IPS-NIHi7 (cell line): ENCODE results near the gene CAPG.

Experiments
- DNase-seq: peaks from one replicate; pipeline ENCODE4 v3.0.0; 2012; ENCODE audit warnings: mixed read lengths; ENCODE audit errors: extremely low spot score

CAPG gene

GRCh38 chr2:85438201-85439024 lies 28.2 kb upstream of the CAPG start:
- no peak for DNase-seq

GRCh38 chr2:85437488-85438200 lies 27.5 kb upstream of the CAPG start:
- peak; percentile 80 for DNase-seq

- no peak for DNase-seq
Measured at GRCh38 chr2:85436836-85437487, 26.8 kb upstream of the CAPG start.

GRCh38 chr2:85435981-85436835 lies 26.0 kb upstream of the CAPG start:
- no peak for DNase-seq

- no peak for DNase-seq
Measured at GRCh38 chr2:85435220-85435958, 25.2 kb upstream of the CAPG start.

- no peak for DNase-seq
Measured at GRCh38 chr2:85434696-85435095, 24.5 kb upstream of the CAPG start.

GRCh38 chr2:85433511-85434089 lies 23.4 kb upstream of the CAPG start:
- DNase-seq, result no peak

- DNase-seq, result no peak
Measured at GRCh38 chr2:85431570-85432205, 21.5 kb upstream of the CAPG start.

- peak; percentile 92 for DNase-seq
Measured at GRCh38 chr2:85430752-85431569, 20.8 kb upstream of the CAPG start.

- no peak for DNase-seq
Measured at GRCh38 chr2:85429924-85430289, 19.7 kb upstream of the CAPG start.

- DNase-seq, result no peak
Measured at GRCh38 chr2:85429213-85429923, 19.2 kb upstream of the CAPG start.

GRCh38 chr2:85428343-85428881 lies 18.2 kb upstream of the CAPG start:
- no peak for DNase-seq

GRCh38 chr2:85427300-85427835 lies 17.2 kb upstream of the CAPG start:
- no peak for DNase-seq

- no peak for DNase-seq
Measured at GRCh38 chr2:85425588-85425987, 15.4 kb upstream of the CAPG start.

GRCh38 chr2:85423525-85423924 lies 13.4 kb upstream of the CAPG start:
- no peak for DNase-seq

- DNase-seq, result no peak
Measured at GRCh38 chr2:85422072-85422457, 11.9 kb upstream of the CAPG start.

GRCh38 chr2:85421260-85422071 lies 11.3 kb upstream of the CAPG start:
- no peak for DNase-seq
